Activated T-cell treated with anti-CD3 and anti-CD28 coated beads for 4 hours (primary cell): ENCODE results near the gene PDE8A.
"Not testable (repeated sequence)": the region's sequence is repeated elsewhere in the genome, so short reads cannot be mapped to it uniquely, and the experiment has no call there.

Source experiments
- DNase-seq: peaks from one replicate; pipeline ENCODE4 v3.0.0-alpha.2; 2020

Gene PDE8A

DNA sequence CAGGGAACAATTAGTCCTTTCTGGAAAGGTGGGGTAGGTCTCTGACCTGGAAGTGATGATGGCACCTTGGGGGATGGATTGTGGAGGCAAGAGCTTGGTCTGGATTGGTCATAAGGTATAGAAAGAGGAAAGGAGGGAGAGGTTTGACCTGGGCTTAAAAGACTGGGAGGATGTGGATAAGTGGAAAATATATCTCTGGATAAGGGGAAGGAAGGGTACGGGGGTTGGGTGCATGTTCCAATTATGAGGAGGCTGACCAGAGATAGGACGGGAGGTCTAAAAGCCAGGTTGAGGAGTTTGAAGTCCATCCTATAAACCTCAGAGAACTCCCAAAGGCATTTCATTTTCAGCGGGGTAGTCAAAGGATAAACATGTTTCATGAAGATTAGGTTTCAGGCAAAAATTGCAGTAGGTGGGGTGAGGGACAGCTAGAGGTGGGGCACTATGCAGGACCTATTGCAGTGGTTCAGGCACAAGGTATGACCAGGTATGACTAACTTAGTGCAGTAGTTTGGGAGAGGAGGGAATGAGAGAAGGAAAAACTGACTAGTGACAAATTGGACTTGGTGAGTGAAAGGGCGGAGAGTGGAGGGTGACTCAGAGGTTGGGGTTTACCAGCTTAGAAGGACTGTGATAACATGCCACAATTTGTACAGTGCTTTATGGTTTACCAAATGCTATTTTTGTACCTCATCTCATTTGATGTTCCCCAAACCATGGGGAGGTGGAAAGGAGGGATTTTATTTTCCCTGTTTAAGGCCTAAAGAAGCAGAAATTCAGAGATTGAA, 10.7 kb downstream of the PDE8A start:
- DNase-seq, result no peak

DNA sequence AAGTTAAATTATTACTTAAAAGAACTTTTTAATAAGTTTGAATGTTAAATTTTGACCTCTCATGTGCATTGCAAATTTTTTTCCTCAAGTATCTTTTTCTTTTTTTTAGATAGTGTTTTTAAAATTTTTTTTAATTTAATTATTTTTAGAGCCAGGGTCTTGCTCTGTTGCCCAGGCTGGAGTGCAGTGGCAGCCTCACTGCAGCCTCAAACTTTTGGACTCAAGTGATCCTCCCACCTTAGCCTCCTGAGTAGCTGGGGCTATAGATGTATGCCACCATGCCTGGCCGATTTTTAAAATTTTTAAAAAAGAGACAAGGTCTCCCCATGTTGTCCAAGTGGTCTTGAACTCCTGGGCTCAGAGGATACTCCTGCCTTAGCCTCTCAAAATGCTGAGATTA, 14.4 kb downstream of the PDE8A start:
- DNase-seq, result no peak

DNA sequence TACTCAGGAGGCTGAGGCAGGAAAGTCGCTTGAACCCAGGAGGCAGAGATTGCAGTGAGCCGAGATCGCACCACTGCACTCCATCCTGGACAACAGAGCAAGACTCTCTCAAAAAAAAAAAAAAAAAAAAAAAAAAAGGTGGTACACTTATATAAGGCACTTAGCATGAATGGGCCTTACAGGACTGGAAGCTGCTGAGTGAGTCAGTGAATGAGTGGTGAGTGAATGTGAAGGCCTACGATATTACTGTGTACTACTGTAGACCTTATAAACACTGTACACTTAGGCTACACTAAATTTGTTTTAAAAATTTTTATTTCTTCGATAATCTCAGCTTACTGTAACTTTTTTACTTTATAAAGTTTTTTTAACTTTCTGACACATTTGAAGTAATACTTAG, 15.1 kb downstream of the PDE8A start:
- not testable (repeated sequence) for DNase-seq

DNA sequence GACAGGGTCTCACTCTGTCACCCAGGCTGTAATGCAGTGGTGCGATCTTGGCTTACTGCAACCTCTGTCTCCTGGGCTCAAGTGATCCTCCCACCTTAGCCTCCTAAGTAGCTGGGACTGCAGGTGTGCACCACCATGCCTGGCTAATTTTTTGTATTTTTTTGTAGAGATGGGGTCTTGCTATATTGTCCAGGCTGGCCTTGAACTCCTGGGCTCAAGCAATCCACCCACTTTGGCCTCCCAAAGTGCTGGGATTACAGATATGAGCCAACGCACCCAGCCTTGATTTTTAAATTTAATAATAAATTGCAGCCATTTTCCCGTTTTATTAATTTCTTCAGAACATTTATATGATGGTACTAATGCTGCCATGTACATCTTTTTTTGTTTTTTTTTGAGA, 15.6 kb downstream of the PDE8A start:
- not testable (repeated sequence) for DNase-seq

DNA sequence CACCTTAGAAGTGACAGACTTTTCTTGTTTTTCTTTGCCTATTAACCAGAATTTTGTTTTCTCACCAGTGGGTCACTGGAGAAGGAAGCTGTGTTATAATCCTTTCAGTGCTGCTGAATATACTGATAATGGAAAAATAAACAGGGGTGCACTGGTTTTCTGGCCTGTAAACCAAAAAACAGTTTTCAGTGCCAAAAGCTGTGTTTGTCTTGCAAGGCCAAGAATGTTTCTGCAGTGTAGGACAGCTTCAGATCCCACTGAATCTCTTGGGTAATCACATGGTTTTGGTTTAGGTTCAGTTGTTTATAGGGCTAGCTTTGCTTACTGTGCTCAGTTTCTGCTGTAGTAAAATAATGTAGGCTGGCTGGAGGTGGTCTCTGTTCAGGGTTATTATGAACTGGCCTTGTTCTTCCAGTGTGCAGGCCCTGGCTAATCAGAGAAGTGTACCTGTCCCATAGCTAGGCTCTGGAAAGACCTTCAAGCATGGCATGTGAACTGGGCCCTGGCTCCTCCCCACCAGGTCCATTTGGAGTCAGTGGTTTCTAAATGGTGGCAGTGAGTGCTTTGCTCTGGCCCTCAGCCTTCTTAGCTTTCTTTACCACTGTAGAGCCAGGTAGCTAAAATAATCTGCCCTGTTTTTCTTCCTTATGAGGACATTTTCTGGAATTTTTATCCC, 18.7 kb downstream of the PDE8A start:
- DNase-seq, result no peak

DNA sequence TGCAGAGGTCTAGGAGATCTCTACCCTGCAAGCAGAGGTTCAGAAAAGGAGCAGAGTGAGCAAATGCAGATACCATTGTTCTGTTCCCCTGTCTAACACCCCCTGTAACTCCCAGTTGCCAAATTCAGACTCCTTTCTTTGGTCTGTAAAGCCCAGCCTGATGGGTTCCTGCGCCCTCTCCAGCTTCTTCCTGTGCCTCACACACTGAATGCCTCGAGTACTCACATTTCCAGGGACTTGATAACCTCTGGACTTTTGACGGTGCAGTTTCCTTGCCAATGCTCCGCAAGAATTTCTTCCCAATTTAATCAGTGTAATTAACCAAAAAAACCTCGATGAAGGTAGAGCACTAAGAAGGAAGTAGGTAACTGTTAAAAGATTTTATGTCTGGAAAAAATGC, 19.3 kb downstream of the PDE8A start:
- DNase-seq, result no peak

DNA sequence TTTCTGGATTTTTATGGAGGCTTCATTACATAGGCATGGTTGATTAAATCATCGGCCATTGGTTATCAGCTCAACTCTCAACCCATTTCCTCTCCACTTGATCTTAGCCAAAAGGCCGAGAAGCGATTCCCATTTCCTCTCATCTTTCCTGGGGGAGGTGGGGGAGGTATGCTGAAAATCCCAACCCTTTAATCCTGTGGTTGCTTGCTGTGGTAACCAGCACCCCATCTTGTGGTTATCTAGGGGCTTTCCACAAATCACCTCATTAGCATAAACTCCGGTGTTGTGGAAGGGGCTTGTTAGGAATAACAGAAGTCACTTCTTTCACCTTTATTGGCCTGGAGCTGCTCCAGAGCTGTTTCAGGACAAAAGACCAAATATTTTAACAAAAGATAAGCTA, 20.9 kb downstream of the PDE8A start:
- no peak for DNase-seq

DNA sequence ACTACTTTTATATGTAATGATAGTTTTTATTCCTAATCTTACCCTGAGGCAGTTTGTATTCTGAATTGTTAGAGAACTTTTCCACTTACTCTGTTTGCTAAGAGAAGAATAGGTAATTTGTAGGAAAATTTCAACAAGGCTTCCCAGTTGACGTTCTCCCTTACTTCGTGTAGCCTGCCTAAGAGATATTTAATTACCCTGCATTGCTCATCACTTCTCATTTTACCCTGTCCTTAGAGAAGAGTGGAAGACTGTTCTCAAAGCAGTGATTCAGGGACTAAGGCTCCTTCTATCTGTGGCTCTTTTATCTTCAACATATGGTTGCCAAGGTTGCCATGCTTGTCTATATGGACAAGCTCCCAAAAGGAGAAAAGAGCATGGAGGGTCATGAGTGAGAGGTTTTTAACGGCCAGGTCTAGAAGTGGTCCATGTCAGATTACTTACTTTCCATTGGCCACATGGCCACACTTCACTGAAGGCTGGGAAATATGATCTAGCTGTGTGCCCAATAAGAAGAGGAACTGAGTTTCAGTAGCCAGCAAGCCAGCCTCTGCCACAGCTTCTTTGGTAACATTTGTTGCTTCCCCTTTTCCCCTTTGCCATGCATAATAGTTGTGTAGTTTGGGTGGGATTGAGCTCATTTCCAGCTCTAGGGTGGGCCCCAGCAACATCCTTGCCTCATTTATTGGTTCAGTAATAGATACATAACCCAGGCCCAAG, 22.1 kb downstream of the PDE8A start:
- no peak for DNase-seq

DNA sequence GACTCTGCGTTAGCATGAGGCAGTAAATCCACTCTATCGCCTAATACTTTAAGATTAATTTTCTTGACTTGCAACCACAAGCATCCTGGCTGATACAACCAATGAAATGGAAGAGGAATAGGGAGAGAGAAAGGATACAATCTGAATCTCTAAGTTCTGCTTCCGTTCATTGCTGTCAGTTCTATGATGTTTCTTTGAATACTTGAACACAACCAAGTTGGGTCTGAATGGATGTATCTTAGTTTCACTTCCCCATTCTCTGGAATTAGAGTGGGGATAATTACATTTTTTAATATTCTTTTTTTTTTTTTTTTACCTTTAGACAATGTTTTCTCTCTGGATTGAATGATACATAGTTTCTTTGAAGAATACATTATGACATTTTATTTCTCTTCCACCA, 22.9 kb downstream of the PDE8A start:
- DNase-seq, result no peak

DNA sequence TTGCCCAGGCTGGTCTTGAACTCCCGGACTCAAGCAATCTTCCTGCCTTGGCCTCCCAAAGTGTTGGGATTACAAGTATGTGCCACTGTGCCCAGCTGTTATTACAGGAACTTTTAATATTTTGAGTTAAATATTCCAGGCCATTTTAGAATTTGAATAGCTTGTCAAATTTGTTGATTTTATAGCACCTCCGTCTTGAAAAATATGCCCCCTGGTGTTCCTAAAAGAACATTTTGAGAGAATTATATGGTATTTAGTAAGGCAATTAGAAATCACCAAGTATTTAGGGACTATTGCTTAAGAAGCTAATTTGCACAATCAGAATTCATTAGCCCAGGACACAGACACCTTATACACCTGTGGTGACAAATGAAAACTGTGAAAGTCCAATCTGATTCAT, 23.7 kb downstream of the PDE8A start:
- no peak for DNase-seq

DNA sequence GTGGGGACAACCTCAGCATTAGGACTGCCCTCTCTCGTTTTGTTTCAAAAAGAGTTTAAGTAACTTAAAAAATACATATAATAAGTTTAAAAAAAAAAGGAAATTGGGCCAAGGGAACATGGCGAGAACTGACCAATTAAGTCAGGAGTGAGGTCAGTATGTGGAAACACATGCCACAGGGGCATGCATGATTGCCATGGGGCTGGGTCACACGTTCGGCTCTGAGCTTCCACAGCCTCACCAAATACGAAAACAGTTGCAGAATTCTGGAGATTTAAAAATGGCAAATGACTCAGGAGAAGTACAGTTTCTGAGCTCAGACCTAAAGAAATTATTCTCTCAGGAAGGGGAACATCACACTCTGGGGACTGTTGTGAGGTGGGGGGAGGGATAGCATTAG, 24.1 kb downstream of the PDE8A start:
- no peak for DNase-seq

DNA sequence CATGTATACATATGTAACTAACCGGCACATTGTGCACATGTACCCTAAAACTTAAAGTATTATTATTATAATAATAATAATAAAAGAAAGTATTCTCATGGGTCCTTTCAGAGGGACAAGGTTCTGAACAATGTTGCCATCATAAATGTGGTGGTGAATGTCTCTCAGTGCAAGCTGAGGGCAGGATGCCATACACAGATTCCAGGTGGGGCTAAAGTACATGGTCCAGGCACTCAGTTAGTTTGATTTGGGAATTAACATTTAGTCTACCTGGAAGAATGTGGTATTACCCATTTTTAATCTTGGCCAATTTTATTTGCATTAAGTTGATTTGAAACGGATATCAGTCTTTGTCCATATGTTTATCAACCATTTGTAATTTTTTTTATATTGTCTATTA, 24.5 kb downstream of the PDE8A start:
- no peak for DNase-seq

DNA sequence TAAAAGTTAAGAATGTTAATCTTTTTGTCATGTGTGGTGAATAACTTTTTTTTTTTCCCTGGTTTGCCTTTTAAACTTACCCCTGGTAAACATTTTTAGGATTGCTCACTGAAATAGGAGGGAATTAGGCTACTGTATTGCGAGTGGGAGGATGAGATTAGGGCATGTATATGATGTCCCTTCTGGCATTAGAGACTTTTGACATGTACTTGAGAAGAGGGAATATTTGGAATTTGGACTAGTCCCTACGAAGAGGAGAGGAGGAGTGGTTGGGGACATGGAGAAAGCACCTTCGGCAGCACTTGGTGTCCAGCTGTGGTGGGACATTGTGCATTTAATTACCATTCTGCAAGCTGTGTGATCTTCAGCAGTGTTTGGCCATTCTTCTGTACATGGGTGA, 25.0 kb downstream of the PDE8A start:
- DNase-seq, result no peak

DNA sequence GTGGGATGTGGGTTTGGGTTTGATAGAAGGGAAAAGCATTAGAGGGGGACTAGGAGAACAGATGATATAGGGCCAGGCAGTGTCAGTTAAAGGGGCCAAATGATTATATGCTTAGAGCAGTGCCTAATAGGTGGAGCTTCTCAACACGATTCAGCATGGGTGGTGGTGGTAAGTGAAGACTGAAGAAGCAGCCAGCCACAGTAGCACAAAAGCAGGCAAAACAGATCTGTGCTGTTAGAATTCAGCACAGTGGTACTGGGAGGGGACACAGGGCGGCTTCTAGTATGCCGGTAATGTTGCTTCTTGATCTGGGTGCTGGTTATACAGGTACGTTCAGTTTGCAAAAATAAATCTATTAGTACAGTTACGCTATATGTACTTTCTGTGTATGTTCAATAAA, 25.5 kb downstream of the PDE8A start:
- DNase-seq, result no peak

DNA sequence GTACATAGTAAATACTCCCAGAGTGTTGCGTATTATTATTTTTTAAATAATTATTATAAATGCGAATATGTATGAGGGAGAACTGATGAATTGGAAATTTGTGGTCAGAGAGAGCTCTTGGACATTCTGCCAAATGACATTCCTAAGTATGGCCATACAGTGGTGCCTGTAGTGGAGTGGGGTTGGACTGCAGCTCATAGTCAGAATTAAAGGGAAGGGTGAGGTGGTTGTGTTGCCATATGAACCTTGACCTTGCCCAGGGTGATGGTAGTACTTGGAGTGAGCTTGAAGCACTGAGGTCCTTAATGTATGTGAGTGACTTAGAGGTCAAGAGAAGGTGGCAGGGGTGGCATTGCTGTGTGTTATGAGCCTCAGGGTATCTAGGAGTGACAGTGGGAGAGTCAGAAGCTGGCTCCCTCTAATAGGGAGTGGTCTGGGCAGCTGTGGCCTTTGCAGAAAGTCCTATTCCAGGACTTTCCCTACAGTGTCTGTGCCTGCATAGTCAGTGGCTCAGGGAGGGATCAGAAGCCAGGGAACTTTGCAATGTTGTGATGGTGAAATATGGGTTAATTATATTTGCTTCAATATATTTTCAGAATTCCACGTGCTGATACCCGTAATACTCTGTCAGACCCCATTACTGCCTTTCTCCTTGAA, 26.2 kb downstream of the PDE8A start:
- DNase-seq, result no peak

DNA sequence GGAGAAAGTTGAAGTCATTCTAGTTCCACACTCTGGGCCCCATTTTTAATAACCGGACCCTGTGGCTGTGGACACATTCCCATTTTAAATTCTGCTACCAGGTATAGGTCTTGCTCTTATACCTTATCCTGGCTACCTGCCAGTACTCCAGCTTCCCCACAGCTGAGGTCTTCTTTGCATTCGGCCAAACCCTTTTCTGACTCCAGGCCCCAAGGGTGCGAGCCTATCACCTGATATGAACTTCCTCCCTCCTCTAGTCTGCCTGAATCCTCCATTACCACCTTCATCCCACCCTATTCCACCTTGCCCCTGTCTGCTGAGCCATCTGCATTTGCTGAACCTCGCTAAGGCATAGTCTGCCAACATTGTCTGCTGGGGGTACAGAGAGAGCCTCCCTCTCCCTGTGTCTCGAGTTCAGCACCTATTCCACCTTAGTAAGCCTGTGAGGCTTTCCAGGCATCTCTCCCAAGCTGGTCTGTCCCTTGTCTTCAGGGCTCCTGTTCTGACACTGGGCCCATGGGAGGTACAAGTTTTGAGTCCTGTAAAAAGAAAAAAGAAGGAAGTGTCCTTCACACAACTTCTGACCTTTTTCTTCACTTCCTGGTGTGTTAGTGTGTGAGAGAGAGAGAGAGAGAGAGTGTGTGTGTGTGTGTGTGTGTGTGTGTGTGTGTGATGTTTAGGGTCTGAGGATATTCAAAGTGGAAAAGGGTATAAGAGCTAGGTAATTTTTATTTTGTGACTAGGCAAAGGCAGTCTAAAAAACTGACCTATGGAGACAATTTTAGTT, 27.0 kb downstream of the PDE8A start:
- DNase-seq, result no peak

DNA sequence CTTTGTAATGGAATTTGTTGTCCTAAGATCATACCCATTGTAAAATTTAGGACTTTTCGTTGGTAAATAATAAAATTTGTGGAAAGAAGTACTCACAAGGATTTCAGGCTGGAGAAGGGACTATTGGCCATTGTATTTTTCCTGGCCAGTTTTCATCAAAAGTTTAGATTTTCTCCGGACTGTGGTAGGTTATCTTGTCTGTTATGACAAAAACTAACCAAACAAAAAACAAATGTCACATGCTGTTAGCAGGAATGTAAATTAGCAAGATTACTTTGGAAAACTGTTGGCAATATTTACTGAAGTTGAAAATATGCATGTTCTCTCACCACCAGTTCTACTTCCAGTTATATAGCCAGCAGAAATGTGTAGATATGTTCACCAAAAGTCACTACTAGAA, 27.8 kb downstream of the PDE8A start:
- DNase-seq, result no peak

DNA sequence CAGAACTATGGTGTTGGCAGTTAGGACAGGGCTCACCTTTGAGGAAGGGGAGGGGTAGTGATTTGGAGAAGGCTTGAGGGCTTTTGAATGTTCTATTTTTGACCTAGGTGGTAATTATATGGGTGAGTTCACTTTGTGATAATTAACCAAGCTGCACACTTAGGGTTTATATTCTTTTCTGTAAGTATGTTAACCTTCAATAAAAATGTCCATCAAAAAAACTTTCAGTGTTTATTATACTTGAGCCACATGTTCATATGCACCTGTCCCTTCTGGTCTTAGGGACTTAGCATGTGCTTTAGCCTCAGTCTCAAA, 28.4 kb downstream of the PDE8A start:
- DNase-seq, result no peak

DNA sequence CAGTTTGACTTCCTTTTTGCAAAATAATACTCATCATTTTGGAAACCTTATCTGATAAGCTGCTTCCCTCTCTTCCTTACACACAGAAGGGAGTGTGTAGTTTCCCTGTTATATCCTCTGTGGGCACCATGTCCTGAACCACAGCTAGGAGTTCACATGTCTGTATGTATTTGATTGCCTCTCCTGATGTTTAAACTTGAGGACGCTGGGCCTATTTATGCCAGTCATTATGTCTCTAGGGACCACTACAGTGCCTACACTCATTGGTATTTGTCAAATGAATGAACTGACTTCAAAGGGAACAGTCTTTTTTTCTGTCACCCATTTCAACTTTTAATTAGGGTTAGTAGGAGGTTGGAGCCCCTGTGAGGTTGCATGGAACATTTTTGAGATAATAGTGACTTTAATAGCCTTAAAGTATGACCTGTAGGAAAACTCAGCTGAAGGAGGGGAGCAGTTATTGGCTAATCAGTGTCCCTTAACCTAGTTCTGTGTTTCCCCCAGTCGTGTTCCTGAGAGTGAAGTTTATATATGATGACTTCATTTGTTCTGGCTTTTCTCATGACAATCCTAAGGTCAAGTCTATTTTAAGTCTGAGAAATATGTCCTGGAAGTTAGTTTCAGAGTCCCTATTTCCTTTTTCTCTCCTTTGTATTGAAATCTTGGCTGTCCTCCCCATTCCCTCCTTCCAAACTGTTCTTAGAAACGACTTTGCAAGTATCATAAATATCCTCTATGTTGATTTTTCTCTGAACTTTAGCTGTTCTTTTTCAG, 28.9 kb downstream of the PDE8A start:
- DNase-seq, result no peak

DNA sequence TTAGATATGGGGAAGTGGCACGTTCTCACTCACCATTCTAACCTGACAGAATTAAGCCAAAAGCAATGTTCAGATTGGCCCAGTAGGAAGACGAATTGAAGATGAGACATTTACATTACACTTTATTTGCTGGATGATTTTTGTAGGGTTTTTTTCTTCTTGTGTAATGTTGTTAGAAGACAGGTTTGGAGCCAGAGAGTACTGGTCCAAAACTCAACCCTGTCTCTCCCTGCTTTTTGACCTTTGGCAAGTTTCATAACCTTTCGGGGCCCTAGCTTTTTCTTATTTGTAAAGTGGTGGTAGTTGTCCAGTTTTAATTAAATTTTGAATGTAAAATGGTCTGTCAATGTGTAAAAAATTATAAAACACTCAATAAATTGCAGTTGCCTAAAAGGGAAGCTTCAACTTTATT, 29.5 kb downstream of the PDE8A start:
- DNase-seq, result no peak

DNA sequence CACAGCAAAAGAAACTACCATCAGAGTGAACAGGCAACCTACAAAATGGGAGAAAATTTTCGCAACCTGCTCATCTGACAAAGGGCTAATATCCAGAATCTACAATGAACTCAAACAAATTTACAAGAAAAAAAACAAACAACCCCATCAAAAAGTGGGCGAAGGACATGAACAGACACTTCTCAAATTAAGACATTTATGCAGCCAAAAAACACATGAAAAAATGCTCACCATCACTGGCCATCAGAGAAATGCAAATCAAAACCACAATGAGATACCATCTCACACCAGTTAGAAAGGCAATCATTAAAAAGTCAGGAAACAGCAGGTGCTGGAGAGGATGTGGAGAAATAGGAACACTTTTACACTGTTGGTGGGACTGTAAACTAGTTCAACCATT, 30.1 kb downstream of the PDE8A start:
- DNase-seq, result not testable (repeated sequence)

DNA sequence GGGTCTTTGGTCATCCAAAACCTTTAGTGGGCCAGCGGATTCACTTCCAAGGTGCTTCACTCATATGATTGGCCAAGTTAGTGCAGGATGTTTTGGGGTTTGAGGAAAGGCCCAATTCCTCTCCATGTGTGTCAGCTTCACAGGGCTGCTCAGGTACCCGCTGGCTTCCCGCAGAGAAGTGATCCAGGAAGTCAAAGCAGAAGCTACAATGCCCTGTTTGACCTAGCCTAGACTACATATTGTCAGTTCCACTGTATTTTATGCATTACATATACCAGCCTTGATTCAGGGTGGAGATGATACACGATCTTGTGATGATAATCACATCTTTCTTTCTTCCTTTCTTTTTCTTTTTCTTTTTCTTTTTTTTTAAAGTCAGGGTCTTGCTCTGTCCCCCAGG, 32.1 kb downstream of the PDE8A start:
- DNase-seq, result no peak
